Right lobe of liver (tissue), 4 donors: ENCODE measurements around the gene TUBGCP2.

ENCODE experiments used
- CTCF ChIP-seq, 4 donors: fragments of 200-600 bp in 3 of 4; fragments of 450-650 bp in 1 of 4; IDR thresholded peaks; one replicate each; pipeline versions ENCODE4 v1.5.1 to v1.8.0; 2016 to 2022; ENCODE audit warnings: antibody characterized with exemption in 4 of 4, mild to moderate bottlenecking in 2 of 4
- POLR2A ChIP-seq: fragments of 450-650 bp; IDR thresholded peaks from one replicate; pipeline ENCODE4 v1.6.1; 2017; ENCODE audit warnings: antibody characterized with exemption, mild to moderate bottlenecking
- donor health status: DM: no; HTN: no; CAD: no.
- donor health status: DM: no; HTN: no; CAD: no.
- donor health status: DM: no; HTN: yes; CAD: no.

GRCh38 chr10:133289761-133290160 is 18.9 kb downstream of the TUBGCP2 start:
- TF ChIP-seq CTCF (IDR thresholded peaks at IDR 0.05) (no peak), POLR2A (no peak)
